ENCODE data around the gene SPATA19. TPM values are rescaled to one million over a fixed set of nuclear protein-coding genes. Genes with fewer than 3 reads are reported as not detected.

SPATA19 gene
- total and polyA plus RNA-seq, 2 of the 4 experiments (the other 2 are of a cell fraction): not detected

- Histone ChIP-seq H3K4me2 (ENCODE audit: low read depth, low read length) (no peak overlapping the region), H3K9me1 (ENCODE audit: insufficient read depth, low read length) (no peaks in the 10 kb centered on the region), H2BK15ac (ENCODE audit: low read depth, low read length) (no peak overlapping the region), H3K27me3 (ENCODE audit: control insufficient read depth, insufficient read depth, low read length) (no peaks in the 10 kb centered on the region), H2AK9ac (replicated peaks; ENCODE audit: low read depth, low read length, poor library complexity) (no peak overlapping the region), H2BK5ac (ENCODE audit: low read depth, low read length, poor library complexity, severe bottlenecking) (no peak overlapping the region), H2BK20ac (ENCODE audit: low read depth, low read length) (no peak overlapping the region), H3K9ac (ENCODE audit: low read depth, low read length) (no peak overlapping the region), H4K20me1 (ENCODE audit: insufficient read depth, low read length) (no peaks in the 10 kb centered on the region), H3K4me1 (ENCODE audit: control insufficient read depth, insufficient read depth, low read length) (no peaks in the 10 kb centered on the region), H3K14ac (replicated peaks; ENCODE audit: low read depth, low read length) (no peak overlapping the region), H2BK120ac (ENCODE audit: low read depth, low read length) (no peak overlapping the region), H2AFZ (replicated peaks; ENCODE audit: low read length, poor library complexity) (no peak overlapping the region), H3K4me3 (ENCODE audit: insufficient read depth, low read depth, low read length) (no peak overlapping the region), H2AK5ac (ENCODE audit: low read depth, low read length) (no peak overlapping the region), H4K91ac (ENCODE audit: insufficient read depth, low read depth, low read length) (no peak overlapping the region), H4K5ac (ENCODE audit: low read depth, low read length) (no peak overlapping the region), H3K9me3 (ENCODE audit: control insufficient read depth, insufficient read depth, low read length) (peaks cover 57% of the 10 kb centered on the region), H4K8ac (ENCODE audit: low read depth in 2 of 2, low read length in 2 of 2) (no peak overlapping the region), H3K23ac (ENCODE audit: low read depth, low read length) (no peak overlapping the region), H3K79me1 (ENCODE audit: low read depth in 1 of 2, low read length in 2 of 2) (no peaks in the 10 kb centered on the region), H3K36me3 (ENCODE audit: control insufficient read depth, insufficient read depth, low read length) (no peaks in the 10 kb centered on the region), H3K27ac (ENCODE audit: insufficient read depth, low read length) (no peak overlapping the region), H3K18ac (ENCODE audit: low read depth, low read length) (no peak overlapping the region), H3K4ac (ENCODE audit: low read depth, low read length) (no peak overlapping the region), H3K56ac (ENCODE audit: extremely low read depth, insufficient read depth, low read length) (no peak overlapping the region)
- dilution Hi-C loops (cut with HindIII; ENCODE audit: low sequenced_read_pairs, unreplicated experiment): no loop called here
- ChIA-PET CTCF (no interaction called here), POLR2A (ENCODE audit: unreplicated experiment) (no interaction called here)
- intact Hi-C loops (cut with micrococcal nuclease): no loop called here
- no peak for DNase-seq
- ATAC-seq (ENCODE audit: low read depth): no peak
- in situ Hi-C loops (cut with MboI; ENCODE audit: low sequenced_read_pairs): no loop called here
- WGBS, 2 experiments (ENCODE audit: extremely low coverage in 2 of 2, insufficient read length in 1 of 2): 17% methylated on average over 4 of the region's 6 CpGs; no CpG with 5 or more reads in 1 of the 2 experiments
- TF ChIP-seq ELK1 (IDR thresholded peaks at IDR 0.05; ENCODE audit: borderline replicate concordance, low read depth, low read length): no peak
- no peak for TF ChIP-seq RCOR1 (IDR thresholded peaks at IDR 0.05; ENCODE audit: insufficient replicate concordance, low read length)
- no peak for TF ChIP-seq SMC3 (IDR thresholded peaks at IDR 0.05; ENCODE audit: low read depth, low read length)
- TF ChIP-seq CEBPB (IDR thresholded peaks at IDR 0.05; ENCODE audit: low read depth, low read length): no peak
- TF ChIP-seq FOS (IDR thresholded peaks at IDR 0.05; ENCODE audit: low read depth, low read length): no peak
- TF ChIP-seq NFE2L2 (IDR thresholded peaks at IDR 0.05; ENCODE audit: low read depth, low read length): no peak
- no peak for TF ChIP-seq POLR2A (IDR thresholded peaks at IDR 0.05; ENCODE audit: low read depth, low read length)
- no peak for TF ChIP-seq BHLHE40 (IDR thresholded peaks at IDR 0.05; ENCODE audit: low read depth, low read length)
- TF ChIP-seq, protein P1, sequence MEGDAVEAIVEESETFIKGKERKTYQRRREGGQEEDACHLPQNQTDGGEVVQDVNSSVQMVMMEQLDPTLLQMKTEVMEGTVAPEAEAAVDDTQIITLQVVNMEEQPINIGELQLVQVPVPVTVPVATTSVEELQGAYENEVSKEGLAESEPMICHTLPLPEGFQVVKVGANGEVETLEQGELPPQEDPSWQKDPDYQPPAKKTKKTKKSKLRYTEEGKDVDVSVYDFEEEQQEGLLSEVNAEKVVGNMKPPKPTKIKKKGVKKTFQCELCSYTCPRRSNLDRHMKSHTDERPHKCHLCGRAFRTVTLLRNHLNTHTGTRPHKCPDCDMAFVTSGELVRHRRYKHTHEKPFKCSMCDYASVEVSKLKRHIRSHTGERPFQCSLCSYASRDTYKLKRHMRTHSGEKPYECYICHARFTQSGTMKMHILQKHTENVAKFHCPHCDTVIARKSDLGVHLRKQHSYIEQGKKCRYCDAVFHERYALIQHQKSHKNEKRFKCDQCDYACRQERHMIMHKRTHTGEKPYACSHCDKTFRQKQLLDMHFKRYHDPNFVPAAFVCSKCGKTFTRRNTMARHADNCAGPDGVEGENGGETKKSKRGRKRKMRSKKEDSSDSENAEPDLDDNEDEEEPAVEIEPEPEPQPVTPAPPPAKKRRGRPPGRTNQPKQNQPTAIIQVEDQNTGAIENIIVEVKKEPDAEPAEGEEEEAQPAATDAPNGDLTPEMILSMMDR (conservative IDR thresholded peaks at IDR 0.05; ENCODE audit: low read depth, low read length): no peak
- TF ChIP-seq MAFK (IDR thresholded peaks at IDR 0.05; ENCODE audit: low read depth, low read length): no peak
- TF ChIP-seq, protein P2, sequence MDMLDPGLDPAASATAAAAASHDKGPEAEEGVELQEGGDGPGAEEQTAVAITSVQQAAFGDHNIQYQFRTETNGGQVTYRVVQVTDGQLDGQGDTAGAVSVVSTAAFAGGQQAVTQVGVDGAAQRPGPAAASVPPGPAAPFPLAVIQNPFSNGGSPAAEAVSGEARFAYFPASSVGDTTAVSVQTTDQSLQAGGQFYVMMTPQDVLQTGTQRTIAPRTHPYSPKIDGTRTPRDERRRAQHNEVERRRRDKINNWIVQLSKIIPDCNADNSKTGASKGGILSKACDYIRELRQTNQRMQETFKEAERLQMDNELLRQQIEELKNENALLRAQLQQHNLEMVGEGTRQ (IDR thresholded peaks at IDR 0.05; ENCODE audit: low read depth, low read length): no peak
- no peak for TF ChIP-seq MXI1 (IDR thresholded peaks at IDR 0.05; ENCODE audit: borderline replicate concordance, low read depth, low read length)
- TF ChIP-seq RFX5 (IDR thresholded peaks at IDR 0.05; ENCODE audit: low read depth, low read length): no peak
- no peak for TF ChIP-seq MAZ (IDR thresholded peaks at IDR 0.05; ENCODE audit: borderline replicate concordance, low read depth, low read length)
- TF ChIP-seq CHD1 (IDR thresholded peaks at IDR 0.05; ENCODE audit: low read depth, low read length): no peak
- TF ChIP-seq RAD21 (IDR thresholded peaks at IDR 0.05; ENCODE audit: low read length): no peak
- BruUV-seq (replicated peaks): no TSS peak
These were observed 22.1 kb downstream of the SPATA19 start for GRCh38 chr11:133823211-133823610.
